Activated CD8-positive, alpha-beta memory T cell treated with anti-CD3 and anti-CD28 coated beads for 36 hours (primary cell): ENCODE results near the gene ZNF791. TPM values are rescaled to one million over a fixed set of nuclear protein-coding genes. Genes with fewer than 3 reads are reported as not detected.
"Not testable (repeated sequence)": the region's sequence is repeated elsewhere in the genome, so short reads cannot be mapped to it uniquely, and the experiment has no call there.

Experiments
- CTCF ChIA-PET: fragments of 350-600 bp; sonication (Branson Sonifier 250); formaldehyde crosslinking; loops from one replicate; lab custom pipeline; 2021; ENCODE audit warnings: antibody characterized with exemption; lab: Charles Lee
- POLR2A ChIA-PET: fragments of 350-600 bp; sonication (Branson Sonifier 250); formaldehyde crosslinking; loops from one replicate; lab custom pipeline; 2021; ENCODE audit warnings: antibody characterized with exemption; lab: Charles Lee
- total RNA-seq, 2 experiments: library from RNA; stranded (reverse); gene quantifications; one replicate each; pipeline ENCODE4 v1.2.3, GENCODE V29; 2021

ZNF791 gene
- total RNA-seq, 2 experiments from 2014 or later = 21.0 to 27.3 TPM

DNA sequence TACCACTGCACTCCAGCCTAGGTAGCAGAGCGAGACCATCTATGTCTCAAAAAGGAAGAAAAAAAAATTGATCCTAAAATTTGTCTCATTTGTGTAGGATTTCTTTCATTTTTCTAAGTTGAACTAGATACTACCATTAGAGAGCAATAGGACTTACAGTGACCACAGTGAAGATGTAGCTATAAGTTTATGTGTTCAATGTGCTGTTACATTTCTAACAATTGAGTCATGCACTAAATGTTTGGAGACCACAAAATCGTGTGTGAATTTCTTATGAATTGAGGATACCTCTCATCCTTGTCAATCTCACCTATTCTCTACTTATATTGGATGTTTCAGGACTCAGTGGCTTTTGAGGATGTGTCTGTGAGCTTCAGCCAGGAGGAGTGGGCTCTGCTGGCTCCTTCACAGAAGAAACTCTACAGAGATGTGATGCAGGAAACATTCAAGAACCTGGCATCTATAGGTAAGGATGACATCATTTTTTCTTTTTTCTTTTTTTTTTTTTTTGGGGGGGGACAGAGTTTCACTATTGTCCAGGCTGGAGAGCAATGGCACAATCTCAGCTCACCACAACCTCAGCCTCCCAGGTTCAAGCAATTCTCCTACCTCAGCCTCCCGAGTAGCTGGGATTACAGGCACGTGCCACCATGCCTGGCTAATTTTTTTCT lies 12.8 kb downstream of the ZNF791 start:
- POLR2A ChIA-PET = interaction anchor here (0.6 to 1.1 kb wide), 2 partner anchors 12 to 266 kb away, joined by 3 to 5 read pairs; partner anchors contain the start of gene ZNF791
- CTCF ChIA-PET = interaction anchor here (0.7 to 1.8 kb wide), 4 partner anchors 10 to 163 kb away, joined by 3 to 6 read pairs (median 4); no protein-coding TSS in a partner anchor

- CTCF ChIA-PET = interaction anchor here (0.6 to 1.7 kb wide), 4 partner anchors 13 to 337 kb away, joined by 3 to 4 read pairs (median 3); no protein-coding TSS in a partner anchor
- POLR2A ChIA-PET = interaction anchor here (0.6 kb wide), 1 partner anchor 38 kb away, joined by 5 read pairs; no protein-coding TSS in a partner anchor
Measured at GRCh38 chr19:12626958-12627357, 16.2 kb downstream of the ZNF791 start.

- CTCF ChIA-PET = interaction anchor here (1.7 kb wide), 1 partner anchor 11 kb away, joined by 4 read pairs; no protein-coding TSS in a partner anchor
- POLR2A ChIA-PET = no interaction called here
Measured at GRCh38 chr19:12628040-12629022, 17.6 kb downstream of the ZNF791 start.

- CTCF ChIA-PET = no interaction called here
- POLR2A ChIA-PET = no interaction called here
Measured at GRCh38 chr19:12629215-12629614, 18.5 kb downstream of the ZNF791 start.

- ChIA-PET POLR2A (no interaction called here), CTCF (no interaction called here)
Measured at GRCh38 chr19:12636631-12637030, 25.9 kb downstream of the ZNF791 start.

DNA sequence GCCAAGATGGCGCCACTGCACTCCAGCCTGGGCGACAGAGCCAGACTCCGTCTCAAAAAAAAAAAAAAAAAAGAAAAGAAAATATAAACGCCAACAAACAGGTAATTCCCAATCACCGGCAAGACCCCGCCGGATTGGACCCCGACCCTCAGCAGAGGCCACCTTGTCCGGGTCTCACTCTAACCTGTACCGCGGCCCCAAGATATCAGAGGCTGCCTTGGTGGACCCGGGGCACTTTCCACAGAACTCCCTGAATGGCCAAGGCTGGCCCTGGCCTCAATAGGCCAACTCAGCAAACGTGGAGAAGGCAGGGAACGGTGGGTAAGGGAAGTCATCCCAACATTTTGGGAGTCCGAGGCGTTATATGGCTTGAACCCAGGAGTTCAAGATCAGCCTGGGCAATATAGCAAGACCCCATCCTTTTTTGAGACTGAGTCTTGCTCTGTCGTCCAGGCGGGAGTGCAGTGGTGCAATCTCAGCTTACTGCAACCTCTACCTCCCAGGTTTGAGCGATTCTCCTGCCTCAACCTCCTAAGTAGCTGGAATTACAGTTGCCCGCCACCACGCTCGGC lies 28.0 kb downstream of the ZNF791 start:
- ChIA-PET CTCF (interaction anchor here (0.6 to 2.0 kb wide), 2 partner anchors 28 to 265 kb away, joined by 3 to 9 read pairs; partner anchors contain the start of genes ZNF490 and ZNF791), POLR2A (interaction anchor here (0.6 to 1.3 kb wide), 2 partner anchors 24 to 30 kb away, joined by 3 to 5 read pairs; a partner anchor contains a TSS)

DNA sequence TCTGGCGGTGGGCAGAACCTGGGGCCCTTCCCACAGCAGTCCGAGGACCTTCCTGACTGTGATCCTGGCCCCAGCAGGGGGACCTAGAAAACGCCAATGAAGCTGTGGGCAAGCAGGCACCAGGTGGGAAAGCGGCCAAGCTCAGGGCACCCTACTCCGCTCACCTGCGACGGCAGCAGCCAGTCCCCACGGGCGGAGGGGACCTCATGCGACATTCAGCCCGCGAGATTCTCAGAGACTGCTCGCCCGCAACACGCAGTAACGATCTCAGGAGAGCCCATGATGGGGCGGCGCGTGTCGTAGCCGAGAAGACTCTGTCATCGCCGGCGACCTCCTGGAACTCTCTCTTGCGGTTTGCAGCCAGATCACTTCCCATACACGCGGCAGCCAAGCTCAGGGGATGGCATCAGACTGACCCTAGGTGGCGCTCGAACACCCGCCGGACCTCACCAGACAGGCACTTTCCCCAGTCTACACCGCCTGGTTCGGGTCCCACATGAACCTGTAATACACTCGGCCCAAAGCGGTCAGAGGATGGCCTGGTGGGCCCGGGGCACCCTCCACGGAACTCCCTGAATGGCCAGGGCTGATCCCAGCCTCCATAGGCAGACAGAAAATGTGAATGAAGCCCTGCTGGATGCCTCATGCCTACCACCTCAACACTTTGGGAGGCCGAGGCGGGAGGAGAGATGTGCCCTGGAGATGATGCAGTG lies 29.3 kb downstream of the ZNF791 start:
- CTCF ChIA-PET = interaction anchor here (0.7 to 2.0 kb wide), 14 partner anchors 9 to 129 kb away, joined by 3 to 11 read pairs (median 5); partner anchors contain the start of genes MAN2B1, WDR83, ZNF490 and ZNF791
- POLR2A ChIA-PET = interaction anchor here (0.6 to 1.3 kb wide), 3 partner anchors 21 to 1252 kb away, joined by 5 to 13 read pairs (median 5); a partner anchor contains a TSS

DNA sequence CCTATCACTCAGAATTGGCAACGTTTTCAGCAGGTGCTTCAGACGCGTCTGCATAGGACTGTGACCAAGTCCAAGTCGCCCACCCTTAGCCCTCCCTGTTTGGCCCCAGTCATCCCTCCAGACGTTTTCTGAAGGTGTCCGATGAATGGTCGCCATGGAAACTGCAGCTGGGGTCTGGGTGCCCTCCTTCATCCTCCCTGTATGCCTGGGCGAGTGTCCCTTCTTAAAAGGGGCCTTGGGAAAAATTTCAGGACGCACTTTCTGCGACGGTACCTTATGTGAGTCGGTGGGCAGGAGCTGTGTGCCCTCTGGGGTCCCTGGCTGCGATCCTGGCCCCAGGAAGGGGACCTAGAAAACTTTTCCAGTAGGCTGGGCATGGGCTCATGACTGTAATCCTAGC lies 30.7 kb downstream of the ZNF791 start:
- POLR2A ChIA-PET = no interaction called here
- CTCF ChIA-PET = interaction anchor here (0.6 kb wide), 1 partner anchor 16 kb away, joined by 3 read pairs; no protein-coding TSS in a partner anchor

GRCh38 chr19:12642506-12642905 lies 31.8 kb downstream of the ZNF791 start:
- POLR2A ChIA-PET = no interaction called here
- CTCF ChIA-PET = no interaction called here

GRCh38 chr19:12643716-12644115 lies 33.0 kb downstream of the ZNF791 start:
- CTCF ChIA-PET, POLR2A ChIA-PET: not testable (repeated sequence)

DNA sequence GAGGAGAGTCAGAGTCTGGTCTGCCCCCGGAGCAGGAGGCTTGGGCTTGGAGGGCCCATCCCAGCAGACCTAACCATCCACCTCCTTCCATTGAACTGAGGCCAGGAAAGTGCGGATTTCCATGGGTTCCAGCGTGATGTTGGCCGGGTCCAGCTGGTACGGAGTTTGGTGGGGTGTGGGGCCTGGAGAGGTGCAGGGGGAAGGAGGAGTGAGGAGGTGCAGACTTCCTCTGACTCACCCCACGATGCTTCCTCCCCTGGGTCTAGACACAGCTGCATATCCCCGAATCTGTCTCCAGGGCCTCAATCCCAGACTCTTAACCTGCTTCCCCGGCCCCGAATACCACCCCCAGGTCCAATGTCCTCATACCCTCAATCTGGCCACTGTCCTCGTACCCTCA lies 35.8 kb downstream of the ZNF791 start:
- CTCF ChIA-PET = no interaction called here
- POLR2A ChIA-PET = no interaction called here

- POLR2A ChIA-PET = no interaction called here
- CTCF ChIA-PET = interaction anchor here (0.6 kb wide), 1 partner anchor 129 kb away, joined by 3 read pairs; no protein-coding TSS in a partner anchor
Measured at GRCh38 chr19:12647047-12647446, 36.3 kb downstream of the ZNF791 start.

- CTCF ChIA-PET = interaction anchor here (0.6 to 0.7 kb wide), 2 partner anchors 11 to 128 kb away, joined by 3 to 4 read pairs; no protein-coding TSS in a partner anchor
- POLR2A ChIA-PET = no interaction called here
Measured at GRCh38 chr19:12647490-12648071, 36.9 kb downstream of the ZNF791 start.

GRCh38 chr19:12648088-12648487 lies 37.4 kb downstream of the ZNF791 start:
- ChIA-PET POLR2A (no interaction called here), CTCF (interaction anchor here (0.7 kb wide), 1 partner anchor 10 kb away, joined by 4 read pairs; no protein-coding TSS in a partner anchor)

GRCh38 chr19:12649941-12650340 lies 39.2 kb downstream of the ZNF791 start:
- ChIA-PET POLR2A (no interaction called here), CTCF (interaction anchor here (1.5 kb wide), 1 partner anchor 10 kb away, joined by 4 read pairs; no protein-coding TSS in a partner anchor)

- ChIA-PET CTCF (no interaction called here), POLR2A (no interaction called here)
Measured at GRCh38 chr19:12652219-12652618, 41.5 kb downstream of the ZNF791 start.

- ChIA-PET CTCF (no interaction called here), POLR2A (no interaction called here)
Measured at GRCh38 chr19:12655546-12655945, 44.8 kb downstream of the ZNF791 start.
